Measurements from ENCODE around the gene MROH7. TPM values are rescaled to one million over a fixed set of nuclear protein-coding genes. Genes with fewer than 3 reads are reported as not detected.

The MROH7 gene
- total RNA-seq, 4 donors from 2014 or later: 0.65 to 3.0 (median 2.0) TPM

DNA sequence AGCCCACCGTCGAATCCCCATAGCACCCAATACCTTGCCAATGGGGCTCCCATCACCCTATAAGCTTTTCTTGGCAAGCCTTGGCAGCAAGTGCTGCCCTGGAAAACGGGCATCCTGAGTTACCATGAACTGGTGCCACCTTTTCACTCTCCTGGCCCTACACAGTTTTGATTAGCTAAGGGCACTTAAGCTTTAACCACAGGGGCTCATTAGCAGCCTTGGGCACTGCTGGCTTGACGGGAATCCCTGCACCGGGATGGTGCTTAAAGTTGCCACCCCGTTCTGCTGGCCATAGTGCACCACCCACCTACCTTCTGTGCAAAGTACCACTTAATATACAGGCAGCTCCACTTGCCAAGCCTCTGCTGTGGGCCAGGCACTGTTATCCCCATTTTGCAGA lies 109.0 kb downstream of the MROH7 start:
- 80 to 81% methylated on average over 6 of the region's 6 CpGs for WGBS, 2 donors
- no peak for TF ChIP-seq POLR2A (IDR thresholded peaks at IDR 0.05)
- TF ChIP-seq, protein P1, sequence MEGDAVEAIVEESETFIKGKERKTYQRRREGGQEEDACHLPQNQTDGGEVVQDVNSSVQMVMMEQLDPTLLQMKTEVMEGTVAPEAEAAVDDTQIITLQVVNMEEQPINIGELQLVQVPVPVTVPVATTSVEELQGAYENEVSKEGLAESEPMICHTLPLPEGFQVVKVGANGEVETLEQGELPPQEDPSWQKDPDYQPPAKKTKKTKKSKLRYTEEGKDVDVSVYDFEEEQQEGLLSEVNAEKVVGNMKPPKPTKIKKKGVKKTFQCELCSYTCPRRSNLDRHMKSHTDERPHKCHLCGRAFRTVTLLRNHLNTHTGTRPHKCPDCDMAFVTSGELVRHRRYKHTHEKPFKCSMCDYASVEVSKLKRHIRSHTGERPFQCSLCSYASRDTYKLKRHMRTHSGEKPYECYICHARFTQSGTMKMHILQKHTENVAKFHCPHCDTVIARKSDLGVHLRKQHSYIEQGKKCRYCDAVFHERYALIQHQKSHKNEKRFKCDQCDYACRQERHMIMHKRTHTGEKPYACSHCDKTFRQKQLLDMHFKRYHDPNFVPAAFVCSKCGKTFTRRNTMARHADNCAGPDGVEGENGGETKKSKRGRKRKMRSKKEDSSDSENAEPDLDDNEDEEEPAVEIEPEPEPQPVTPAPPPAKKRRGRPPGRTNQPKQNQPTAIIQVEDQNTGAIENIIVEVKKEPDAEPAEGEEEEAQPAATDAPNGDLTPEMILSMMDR (IDR thresholded peaks at IDR 0.05): no peak
- intact Hi-C loops (cut with DNase I; ENCODE audit: low total_unique reads): no loop called here
- no peak for DNase-seq (ENCODE audit: low spot score in 2 of 2)
- H3K4me3 ChIP-seq (ENCODE audit: low read depth, poor library complexity, severe bottlenecking): no peak overlapping the region

DNA sequence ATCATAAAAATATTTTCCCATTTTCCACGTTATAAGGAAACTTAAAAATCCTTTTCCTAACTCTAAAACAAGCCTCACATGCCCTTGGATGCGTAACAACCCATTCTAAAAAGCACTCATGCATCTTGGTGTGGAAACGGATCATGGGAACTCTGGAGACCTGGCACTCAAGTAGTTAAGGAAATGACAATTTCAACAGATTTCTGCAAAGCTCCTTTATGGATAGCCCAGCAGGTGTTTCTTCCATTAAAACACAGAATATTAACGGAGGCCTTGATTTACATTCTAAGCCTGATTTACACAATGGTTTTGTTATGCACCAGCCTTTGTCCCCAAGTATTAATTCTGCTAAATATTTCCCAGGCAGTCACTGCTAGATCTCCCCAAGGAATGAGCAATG lies 109.8 kb downstream of the MROH7 start:
- intact Hi-C loops (cut with DNase I; ENCODE audit: low total_unique reads): no loop called here
- no peak overlapping the region for H3K4me3 ChIP-seq (ENCODE audit: low read depth, poor library complexity, severe bottlenecking)
- 72 to 74% methylated on average over 4 of the region's 4 CpGs for WGBS, 2 donors
- TF ChIP-seq, protein P1 (IDR thresholded peaks at IDR 0.05): no peak
- TF ChIP-seq POLR2A (IDR thresholded peaks at IDR 0.05): no peak
- DNase-seq (ENCODE audit: low spot score in 2 of 2): no peak

DNA sequence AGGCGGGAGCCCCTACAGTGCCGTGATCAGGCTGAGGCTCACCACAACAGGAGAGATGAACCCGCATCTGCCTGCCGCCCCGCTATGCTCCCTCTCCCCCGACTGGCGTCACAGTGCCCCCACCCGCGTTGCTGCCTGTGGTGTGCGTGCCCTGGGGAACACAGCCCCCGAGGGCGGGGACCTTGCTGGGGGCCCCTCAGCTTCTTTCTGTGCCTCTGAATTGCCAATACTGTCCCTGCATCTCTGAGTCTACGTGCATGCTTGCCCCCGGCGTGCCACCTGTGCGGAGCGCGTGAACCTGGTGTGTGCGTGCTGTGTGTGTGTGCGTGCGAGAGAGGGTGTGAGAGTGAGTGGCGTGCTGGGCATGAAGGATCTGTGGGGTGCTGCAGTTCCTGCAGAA lies 112.5 kb downstream of the MROH7 start:
- no peak for DNase-seq (ENCODE audit: low spot score in 2 of 2)
- 88 to 98% methylated on average over 11 to 21 of the region's 22 CpGs for WGBS, 2 donors
- TF ChIP-seq, protein P1 (IDR thresholded peaks at IDR 0.05): no peak
- TF ChIP-seq POLR2A (IDR thresholded peaks at IDR 0.05): no peak
- H3K4me3 ChIP-seq (ENCODE audit: low read depth, poor library complexity, severe bottlenecking): no peak overlapping the region
- intact Hi-C loops (cut with DNase I; ENCODE audit: low total_unique reads): no loop called here

DNA sequence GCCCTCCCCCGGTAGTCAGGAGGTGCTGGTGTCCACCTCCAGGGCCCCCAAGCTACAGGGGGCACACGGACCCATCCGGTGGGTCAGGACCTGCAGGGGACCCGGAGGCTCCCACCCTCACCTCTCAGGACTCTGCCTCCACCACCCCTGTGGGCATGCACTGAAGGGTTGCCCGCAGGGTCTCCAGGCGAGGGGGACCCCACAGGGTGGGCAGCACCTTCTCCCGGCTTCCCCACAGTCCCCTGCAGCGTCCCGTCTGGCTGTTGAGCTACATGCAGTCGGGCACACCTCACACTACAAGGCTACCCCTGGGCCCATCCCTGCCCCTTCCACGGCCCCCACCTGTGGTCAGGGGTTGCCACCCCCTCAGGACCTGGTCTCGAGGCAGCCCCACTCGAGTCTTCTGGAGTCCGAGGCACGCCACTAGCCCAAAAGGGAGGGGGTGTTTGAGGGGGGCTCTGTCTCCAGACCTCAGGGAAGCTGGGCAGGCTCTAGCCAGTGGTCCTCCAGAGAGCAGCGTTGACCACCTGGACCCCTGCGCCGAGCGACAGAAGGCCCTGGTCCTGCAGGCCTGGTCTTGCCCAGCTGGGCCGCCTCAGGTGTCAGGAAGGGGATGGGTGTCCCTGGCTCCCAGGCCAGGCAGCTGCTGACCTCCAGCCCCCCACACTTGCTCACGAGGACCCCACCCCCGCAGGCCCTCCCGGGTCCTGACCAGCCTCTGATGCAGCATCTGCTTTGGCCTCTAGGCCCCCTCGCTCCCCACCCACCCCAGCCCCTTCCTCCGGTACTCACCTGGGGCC lies 113.1 kb downstream of the MROH7 start:
- WGBS, 2 donors: 87 to 89% methylated on average over 25 of the region's 25 CpGs

GRCh38 chr1:54757833-54758232 lies 116.2 kb downstream of the MROH7 start:
- DNase-seq (ENCODE audit: low spot score in 2 of 2): no peak
- 94 to 96% methylated on average over 7 to 9 of the region's 9 CpGs for WGBS, 2 donors
- intact Hi-C loops (cut with DNase I; ENCODE audit: low total_unique reads): no loop called here
- TF ChIP-seq POLR2A (IDR thresholded peaks at IDR 0.05): no peak
- TF ChIP-seq, protein P1 (IDR thresholded peaks at IDR 0.05): no peak
- no peak overlapping the region for H3K4me3 ChIP-seq (ENCODE audit: low read depth, poor library complexity, severe bottlenecking)

More for the DNA sequence above, 113.1 kb downstream of the MROH7 start:
- intact Hi-C loops (cut with DNase I; ENCODE audit: low total_unique reads): no loop called here
- TF ChIP-seq POLR2A (IDR thresholded peaks at IDR 0.05): no peak
- TF ChIP-seq, protein P1 (IDR thresholded peaks at IDR 0.05): no peak
- no peak overlapping the region for H3K4me3 ChIP-seq (ENCODE audit: low read depth, poor library complexity, severe bottlenecking)
- no peak for DNase-seq (ENCODE audit: low spot score in 2 of 2)

Measured in lower leg skin (tissue), 4 donors.